Left lobe of liver (tissue), 1 donor: ENCODE results near the gene ENSA. TPM values are rescaled to one million over a fixed set of nuclear protein-coding genes. Genes with fewer than 3 reads are reported as not detected.

ENCODE experiments used
- total RNA-seq: library from RNA; stranded (reverse); gene quantifications from one replicate; pipeline ENCODE4 v1.2.1, GENCODE V29; 2021
- donor health status: DM: no; HTN: yes; CAD: no.

ENSA gene
- total RNA-seq, 1 donor from 2014 or later, result 63.4 TPM

Other genes starting within 250 kb of the ENSA start
- 22.7 TPM for gene TARS2, start 142.2 kb downstream of the ENSA start, total RNA-seq
- gene ECM1, start 121.5 kb downstream of the ENSA start, total RNA-seq, result 15.3 TPM
- 0.35 TPM for gene FALEC, start 113.9 kb downstream of the ENSA start, total RNA-seq
- 38.5 TPM for gene ADAMTSL4, start 80.2 kb downstream of the ENSA start, total RNA-seq
- gene MCL1, start 50.0 kb downstream of the ENSA start, total RNA-seq, result 103 TPM
- gene GOLPH3L, start 67.5 kb upstream of the ENSA start, total RNA-seq, result 10.2 TPM
- 0.13 TPM for gene HORMAD1, start 91.3 kb upstream of the ENSA start, total RNA-seq
- gene CTSS, start 136.2 kb upstream of the ENSA start, total RNA-seq, result 25.1 TPM
- gene CTSK, start 178.6 kb upstream of the ENSA start, total RNA-seq, result 2.4 TPM
- 26.1 TPM for gene ARNT, start 247.0 kb upstream of the ENSA start, total RNA-seq